22Rv1 (cell line): ENCODE measurements around the gene AANAT.

ENCODE experiments used
- CTCF ChIP-seq: fragments of 450-650 bp; IDR thresholded peaks from 2 replicates; pipeline ENCODE4 v1.5.1; 2017; ENCODE audit warnings: mild to moderate bottlenecking
- ZFX ChIP-seq: fragments of 450-650 bp; IDR thresholded peaks from 2 replicates; pipeline ENCODE4 v1.6.1; 2017; ENCODE audit warnings: antibody characterized with exemption, borderline replicate concordance

GRCh38 chr17:76452127-76452659 is 15.2 kb upstream of the AANAT start:
- TF ChIP-seq CTCF (no peak), ZFX (no peak)
